Limb (tissue), 2 donors: ENCODE measurements around the gene ZNF814.
"Not testable (repeated sequence)": the region's sequence is repeated elsewhere in the genome, so short reads cannot be mapped to it uniquely, and the experiment has no call there.

Experiments used
- DNase-seq, 2 donors: peaks; one replicate each; pipeline ENCODE4 v3.0.0-alpha.2; 2016; ENCODE audit errors: extremely low spot score in 2 of 2

Gene ZNF814

DNA sequence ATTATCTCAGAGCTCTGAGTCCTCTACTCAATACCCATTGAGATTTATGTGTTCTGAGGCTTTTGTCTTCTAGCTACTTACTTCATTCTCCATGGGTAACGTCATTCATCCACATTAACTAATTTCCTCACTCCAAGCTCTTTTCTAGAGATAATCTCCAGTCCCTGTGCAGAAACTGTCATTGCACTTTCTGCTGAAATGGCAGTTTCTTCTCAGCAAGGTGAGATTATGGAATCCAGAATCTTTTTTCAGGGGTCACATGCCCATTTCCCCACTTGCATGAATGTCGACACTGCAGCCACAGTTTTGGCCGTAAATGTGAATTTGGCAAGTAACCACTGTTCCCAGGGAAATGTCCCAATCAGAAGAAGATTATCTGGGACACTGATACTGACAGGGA lies 26.5 kb downstream of the ZNF814 start:
- DNase-seq: not testable (repeated sequence)

DNA sequence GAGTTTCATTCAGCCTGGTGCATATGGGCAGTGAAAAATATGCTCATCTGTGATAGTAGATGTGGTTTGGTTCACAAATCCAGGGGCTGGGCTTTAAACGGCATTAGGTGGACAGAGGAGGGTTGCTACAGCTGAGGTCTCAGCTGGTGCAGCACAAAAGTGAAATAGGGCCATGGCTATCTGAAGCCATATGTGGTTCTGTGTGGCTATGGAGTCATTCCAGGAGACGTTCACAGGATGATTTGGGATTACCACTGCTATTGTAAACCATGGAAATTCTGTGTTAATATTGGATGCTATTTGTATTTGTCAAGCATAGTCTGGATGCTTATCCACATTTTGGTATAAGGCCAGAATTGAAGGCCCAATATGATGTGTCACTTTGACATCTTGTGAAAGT lies 34.7 kb downstream of the ZNF814 start:
- not testable (repeated sequence) for DNase-seq

DNA sequence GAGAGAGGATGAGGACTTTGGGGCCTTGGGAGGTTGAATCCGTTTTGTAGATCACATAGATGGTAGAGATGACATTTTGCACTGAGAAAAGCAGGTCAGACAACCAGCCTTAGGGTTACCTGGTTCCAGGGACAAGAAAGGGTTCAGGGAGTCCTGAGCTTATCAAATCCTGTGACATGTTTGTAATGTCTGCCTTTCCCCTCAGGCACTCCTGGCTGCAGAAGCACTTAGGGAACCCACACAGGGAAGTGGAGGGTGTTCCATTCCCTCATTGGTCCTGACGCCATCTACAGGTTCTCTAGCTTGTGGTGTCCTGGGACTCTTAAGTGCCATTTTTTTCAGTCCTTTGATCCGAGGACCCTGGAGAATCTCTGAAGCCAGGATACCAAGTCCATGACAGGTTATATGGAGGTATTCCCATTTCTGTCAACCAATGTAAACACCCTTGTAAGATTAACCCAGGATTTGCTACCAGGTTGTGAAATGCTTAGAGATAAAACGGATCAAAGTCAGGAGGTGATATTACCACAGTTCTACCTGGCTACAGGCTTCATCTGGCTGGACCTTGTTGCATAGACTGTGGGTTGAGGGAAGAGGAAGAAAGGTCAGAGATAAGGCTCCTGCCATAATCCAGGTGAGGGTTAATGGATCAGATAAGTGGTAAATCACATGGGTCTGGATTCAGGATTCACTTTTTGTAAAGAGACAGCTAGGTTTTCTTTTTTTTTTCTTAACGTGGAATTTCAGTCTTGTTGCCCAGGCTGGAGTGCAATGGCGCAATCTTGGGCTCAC lies 36.8 kb downstream of the ZNF814 start:
- not testable (repeated sequence) for DNase-seq

DNA sequence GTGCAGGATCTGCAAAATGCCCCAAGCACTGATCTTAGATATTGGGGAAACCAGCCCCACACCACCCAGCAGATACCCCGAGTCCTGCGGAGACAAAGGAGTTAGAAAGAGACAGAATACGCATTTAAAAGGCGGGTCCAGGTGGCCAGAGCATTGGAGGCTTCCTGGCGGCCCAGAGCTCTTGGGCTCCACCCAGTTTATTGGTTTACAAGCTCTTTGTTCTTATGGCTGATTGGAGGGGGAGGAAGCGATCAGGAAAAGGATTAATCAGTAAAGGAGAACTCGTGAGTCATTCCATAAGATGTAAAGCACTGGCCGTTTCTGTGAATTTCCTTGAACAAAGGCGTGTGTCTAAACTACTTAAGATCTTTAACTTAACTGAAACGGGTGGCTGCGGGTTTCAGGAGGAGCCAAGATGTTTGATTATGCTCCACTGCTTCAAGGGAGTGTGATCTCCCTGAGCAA lies 38.3 kb downstream of the ZNF814 start:
- no peak for DNase-seq

DNA sequence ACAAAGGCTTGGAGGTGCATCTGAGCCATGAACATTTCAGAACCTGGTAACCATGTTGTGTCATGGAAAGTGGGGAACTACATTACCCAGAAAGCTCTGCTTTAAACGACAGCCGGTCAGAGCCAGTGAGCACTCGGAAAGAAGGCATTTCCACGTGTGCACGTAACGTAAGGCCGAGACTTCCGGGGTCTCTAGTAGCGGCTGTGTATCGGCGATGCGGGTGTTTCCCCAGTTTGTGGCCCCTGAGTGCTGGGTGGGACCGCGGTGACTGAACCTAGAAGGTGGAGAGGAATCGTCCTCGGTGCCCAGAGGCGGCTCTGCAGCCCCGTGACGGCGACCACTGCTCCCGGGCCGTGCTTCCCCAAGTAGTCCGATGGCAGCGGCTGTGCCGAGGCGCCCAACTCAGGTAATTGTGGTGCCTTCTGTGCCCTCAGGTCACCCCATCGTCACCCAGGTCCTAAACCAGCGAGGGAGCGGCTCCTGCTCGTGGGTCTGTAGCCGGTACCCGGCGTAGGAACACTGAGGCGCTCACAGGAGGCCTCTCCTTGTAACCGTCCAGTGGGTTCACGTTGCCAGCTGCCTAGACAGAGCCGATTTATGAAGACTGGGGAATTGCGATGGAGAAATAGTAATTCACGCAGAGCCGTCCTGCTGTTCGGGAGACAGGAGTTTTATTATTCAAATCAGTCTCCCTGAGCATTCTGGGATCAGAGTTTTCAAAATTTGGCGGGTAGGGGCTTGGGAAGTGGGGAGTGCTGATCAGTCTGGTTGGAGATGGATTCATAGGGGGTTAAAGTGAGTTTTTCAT lies 39.0 kb downstream of the ZNF814 start, which contains the start of gene ZNF587:
Gene ZNF587 (plus strand): TSS at position 194 of the 808 bp plus-strand sequence. CDS start 180 bp downstream, at position 374.
- peak; percentile 77 to 83 for DNase-seq

DNA sequence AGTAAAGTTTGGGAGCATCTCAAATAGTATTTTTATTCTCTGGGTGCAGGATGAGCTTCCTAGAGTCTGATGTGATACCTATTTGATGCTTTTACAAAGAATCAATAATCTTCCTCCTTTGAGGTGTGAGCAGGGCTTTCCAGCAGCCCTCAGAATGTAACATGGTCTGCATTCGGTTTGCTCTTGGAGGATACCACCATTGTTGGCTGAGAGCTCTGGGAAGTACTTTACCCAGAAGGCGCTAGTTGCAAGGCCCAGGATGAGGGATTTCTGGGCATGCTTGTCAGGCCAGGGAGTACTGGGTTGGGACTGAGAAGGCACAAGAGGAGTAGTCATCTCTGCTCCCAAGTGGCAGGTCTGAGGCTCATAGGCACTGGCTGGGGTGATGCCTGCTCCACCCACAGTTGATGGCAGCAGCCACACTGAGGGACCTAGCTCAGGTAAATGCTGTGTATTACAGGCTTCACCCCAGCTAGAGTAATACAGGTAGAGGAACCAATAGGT lies 39.6 kb downstream of the ZNF814 start:
- DNase-seq: not testable (repeated sequence)

DNA sequence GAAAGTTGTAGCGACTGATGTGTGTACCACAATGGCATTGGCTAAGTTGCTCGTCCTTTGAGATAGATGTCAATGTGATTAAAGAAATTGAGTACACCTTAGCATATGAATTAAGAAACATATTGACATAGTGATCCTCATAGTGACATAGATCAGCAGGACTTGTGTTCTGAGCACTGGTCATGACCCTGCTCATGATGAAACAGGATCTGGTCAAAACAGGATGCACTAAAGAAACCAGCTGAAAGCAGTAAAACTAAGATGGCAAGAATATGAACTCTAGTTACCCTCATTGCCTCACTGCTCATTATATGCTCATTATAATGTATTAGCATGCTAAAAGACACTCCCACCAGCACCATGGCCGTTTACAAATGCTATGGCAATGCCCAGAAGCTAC lies 41.7 kb downstream of the ZNF814 start:
- DNase-seq: not testable (repeated sequence)

DNA sequence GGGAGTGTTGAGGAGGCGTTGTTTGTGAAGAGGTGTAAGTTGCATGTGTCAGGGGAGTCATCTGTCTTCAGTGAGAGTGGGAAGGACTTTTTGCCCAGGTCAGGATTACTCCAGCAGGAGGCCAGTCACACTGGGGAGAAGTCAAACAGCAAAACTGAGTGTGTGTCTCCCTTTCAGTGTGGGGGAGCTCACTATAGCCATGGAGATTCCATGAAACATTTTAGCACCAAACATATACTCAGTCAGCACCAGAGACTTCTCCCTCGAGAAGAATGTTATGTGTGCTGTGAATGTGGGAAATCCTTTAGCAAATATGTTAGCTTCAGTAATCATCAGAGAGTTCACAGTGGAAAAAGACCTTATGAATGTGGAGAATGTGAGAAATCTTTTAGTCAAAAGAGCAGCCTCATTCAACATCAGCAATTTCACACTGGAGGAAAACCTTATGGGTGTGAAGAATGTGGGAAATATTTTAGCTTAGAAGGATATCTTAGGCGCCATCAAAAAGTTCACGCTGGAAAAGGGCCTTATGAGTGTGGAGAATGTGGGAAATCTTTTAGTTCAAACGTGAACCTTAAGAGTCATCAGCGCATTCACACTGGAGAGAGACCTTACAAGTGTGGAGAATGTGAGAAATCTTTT lies 47.6 kb downstream of the ZNF814 start:
- no peak for DNase-seq

DNA sequence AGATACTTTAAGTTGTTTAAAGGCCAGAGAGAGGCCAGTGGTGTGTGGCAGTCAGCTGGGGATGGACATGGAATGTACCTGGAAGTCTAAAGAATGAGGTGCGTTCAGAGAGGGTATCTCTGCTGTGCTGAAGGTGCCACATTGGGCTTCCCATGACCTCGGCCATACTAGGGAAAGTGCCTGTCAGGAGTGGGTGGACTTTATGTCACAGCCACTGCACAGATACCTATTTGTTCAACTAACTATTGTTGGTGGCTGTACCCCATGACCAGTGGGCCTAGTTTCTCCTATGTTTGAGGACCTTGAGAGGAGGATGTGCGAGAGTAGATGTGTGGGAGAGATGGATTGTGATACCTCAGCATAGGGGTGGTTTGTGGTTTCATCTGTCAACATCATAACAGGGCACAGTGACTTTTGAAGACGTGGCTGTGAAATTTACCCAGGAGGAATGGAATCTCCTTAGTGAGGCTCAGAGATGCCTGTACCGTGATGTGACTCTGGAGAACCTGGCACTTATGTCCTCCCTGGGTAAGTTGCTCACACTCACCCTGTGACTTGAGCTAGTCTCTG lies 50.1 kb downstream of the ZNF814 start:
- not testable (repeated sequence) for DNase-seq

DNA sequence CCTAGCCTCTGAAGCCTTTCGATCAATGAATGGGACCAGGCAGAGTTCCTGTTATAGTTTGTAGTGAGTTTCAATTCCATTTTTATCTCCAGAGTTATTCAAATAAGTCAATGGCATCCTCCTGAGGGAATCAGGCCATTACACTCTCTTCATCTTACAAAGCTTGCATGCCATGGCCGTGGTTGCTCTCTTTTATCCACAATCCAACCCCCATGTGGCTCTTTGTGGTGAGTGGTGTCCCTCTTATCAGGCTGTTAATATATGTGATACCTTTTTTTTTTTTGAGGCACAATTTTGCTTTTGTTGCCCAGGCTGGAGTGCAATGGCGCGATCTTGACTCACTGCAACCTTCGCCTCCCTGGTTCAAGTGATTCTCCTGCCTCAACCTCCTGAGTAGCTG lies 51.8 kb downstream of the ZNF814 start:
- DNase-seq: not testable (repeated sequence)

DNA sequence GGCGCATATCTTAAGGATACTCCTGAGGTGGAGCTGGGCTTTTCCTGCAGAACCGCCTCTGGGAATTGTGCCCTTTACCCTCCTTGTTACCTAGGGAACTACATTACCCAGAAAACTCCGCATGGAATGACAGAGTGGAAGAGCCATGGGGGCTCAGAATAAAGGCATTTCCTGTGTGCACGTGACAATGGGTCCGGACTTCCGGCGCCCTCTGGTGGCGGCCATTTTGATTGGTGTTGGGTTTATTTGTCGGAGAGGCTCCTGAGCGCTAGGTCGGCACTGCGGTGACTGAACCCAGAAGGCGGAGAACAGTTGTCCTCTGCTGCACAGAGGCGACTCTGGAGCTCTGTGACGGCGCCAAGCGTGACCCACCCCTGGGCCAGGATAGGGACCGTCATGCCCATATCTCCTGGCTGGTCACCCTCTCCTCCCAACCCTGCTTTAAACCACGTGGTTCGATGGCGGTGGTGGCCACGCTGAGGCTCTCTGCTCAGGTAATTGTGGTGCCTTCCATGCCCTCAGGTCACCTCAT lies 58.7 kb downstream of the ZNF814 start, which contains the start of gene ZNF587B:
Gene ZNF587B (plus strand): TSS at position 229 of the 532 bp plus-strand sequence. CDS start 230 bp downstream, at position 459.
- peak; percentile 59 to 90 for DNase-seq

DNA sequence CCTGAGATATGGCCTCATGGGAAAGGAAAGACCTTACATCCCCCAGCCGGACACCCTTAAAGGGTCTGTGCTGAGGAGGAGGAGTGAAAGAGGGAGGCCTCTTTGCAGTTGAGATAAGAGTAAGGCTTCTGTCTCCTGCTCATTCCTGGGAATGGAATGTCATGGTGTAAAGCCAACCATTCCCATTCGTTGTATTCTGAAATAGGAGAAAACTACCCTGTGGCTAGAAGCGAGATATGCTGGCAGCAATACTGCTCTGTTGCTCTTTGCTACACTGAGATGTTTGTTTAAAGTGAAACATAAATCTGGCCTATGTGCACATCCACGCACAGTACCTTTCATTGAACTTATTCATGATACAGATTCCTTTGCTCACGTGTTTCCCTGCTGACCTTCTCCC lies 59.5 kb downstream of the ZNF814 start:
- no peak for DNase-seq

DNA sequence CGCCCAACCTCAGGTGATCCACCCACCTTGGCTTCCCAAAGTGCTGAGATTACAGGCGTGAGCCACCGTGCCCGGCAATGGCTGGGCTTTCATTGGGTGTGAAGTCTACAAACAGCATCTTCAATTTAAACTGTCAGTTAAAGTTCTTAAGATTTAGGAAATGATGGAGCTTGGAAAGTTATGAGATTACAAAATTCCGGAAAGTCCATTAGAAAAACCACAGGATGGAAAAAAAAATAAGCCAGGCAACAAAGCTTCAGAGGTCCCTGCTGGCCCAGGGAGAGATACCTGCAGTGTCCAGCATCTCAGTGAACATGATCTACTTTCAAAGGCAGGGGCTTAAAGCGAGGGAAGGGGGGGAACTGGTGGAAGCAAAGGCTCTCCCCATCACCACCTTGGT lies 63.3 kb downstream of the ZNF814 start:
- DNase-seq: no peak

DNA sequence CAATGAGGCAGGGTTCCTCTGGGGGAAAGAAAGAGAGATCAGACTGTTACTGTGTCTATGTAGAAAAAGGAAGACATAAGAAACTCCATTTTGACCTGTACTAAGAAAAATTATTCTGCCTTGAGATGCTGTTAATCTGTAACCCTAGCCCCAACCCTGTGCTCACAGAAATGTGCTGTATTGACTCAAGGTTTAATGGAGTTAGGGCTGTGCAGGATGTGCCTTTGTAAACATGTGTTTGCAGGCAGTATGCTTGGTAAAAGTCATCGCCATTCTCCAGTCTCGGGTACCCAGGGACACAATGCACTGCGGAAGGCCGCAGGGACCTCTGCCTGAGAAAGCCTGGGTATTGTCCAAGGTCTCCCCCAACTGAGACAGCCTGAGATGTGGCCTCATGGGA lies 65.2 kb downstream of the ZNF814 start:
- DNase-seq: not testable (repeated sequence)

DNA sequence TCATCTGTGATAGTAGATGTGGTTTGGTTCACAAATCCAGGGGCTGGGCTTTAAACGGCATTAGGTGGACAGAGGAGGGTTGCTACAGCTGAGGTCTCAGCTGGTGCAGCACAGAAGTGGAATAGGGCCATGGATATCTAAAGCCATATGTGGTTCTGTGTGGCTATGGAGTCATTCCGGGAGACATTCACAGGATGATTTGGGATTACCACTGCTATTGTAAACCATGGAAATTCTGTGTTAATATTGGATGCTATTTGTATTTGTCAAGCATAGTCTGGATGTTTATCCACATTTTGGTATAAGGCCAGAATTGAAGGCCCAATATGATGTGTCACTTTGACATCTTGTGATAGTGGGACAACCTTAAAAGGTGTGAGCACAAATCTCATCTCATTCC lies 65.7 kb downstream of the ZNF814 start:
- DNase-seq: not testable (repeated sequence)

DNA sequence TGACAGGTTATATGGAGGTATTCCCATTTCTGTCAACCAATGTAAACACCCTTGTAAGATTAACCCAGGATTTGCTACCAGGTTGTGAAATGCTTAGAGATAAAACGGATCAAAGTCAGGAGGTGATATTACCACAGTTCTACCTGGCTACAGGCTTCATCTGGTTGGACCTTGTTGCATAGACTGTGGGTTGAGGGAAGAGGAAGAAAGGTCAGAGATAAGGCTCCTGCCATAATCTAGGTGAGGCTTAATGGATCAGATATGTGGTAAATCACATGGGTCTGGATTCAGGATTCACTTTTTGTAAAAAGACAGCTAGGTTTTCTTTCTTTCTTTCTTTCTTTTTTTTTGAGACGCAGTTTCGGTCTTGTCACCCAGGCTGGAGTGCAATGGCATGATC lies 67.3 kb downstream of the ZNF814 start:
- not testable (repeated sequence) for DNase-seq

DNA sequence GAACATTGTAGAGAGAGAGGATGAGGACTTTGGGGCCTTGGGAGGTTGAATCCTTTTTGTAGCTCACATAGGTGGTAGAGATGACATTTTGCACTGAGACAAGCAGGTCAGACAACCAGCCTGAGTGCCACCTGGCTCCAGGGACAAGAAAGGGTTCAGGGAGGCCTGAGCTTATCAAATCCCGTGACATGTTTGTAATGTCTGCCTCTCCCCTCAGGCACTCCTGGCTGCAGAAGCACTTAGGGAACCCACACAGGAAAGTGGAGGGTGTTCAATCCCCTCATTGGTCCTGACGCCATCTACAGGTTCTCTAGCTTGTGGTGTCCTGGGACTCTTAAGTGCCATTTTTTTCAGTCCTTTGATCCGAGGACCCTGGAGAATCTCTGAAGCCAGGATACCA lies 67.7 kb downstream of the ZNF814 start:
- not testable (repeated sequence) for DNase-seq

DNA sequence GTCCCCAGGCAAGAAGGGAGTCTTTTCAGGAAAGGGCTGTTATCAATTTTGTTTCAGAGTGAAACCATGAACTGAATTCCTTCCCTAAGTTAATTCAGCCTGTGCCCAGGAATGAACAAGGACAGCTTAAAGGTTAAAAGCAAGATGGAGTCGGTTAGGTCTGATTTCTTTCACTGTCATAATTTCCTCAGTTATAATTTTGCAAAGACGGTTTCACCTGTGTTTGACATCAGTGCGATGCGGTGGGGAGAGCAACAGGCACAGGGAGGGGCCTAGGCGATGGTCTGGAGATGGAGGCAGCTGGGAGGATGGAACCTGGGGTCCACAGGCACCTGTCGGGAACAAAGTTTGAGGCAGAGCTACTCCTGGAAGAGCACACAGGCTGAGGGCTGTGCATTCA lies 68.2 kb downstream of the ZNF814 start:
- DNase-seq: no peak

DNA sequence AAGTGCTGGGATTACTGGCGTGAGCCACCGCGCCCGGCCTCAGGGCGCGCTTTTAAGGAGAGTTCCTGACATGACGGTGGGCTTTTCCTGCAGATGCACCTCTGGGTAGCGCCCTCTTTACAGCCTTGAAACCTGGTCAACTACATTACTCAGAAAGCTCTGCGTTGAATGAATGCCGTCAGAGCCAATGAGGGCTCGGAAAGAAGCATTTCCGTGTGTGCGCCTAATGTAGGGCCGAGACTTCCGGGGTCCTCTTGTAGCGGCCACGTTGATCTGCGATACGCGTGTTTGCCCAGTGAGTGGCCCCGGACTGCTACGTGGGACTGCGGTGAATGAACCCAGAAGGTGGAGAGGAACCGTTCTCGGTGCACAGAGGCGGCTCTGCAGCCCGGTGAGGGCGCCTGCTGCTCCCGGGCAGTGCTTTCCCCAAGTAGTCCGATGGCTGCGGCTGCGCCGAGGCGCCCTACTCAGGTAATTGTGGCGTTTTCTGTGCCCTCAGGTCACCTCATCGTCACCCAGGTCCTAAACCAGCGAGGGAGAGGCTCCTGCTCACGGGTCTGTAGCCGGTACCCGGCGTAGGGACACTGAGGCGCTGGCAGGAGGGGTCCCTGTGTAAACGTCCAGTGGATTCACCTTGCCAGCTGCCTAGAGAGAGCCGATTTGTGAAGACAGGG lies 69.2 kb downstream of the ZNF814 start:
- peak; percentile 82 to 88 for DNase-seq

DNA sequence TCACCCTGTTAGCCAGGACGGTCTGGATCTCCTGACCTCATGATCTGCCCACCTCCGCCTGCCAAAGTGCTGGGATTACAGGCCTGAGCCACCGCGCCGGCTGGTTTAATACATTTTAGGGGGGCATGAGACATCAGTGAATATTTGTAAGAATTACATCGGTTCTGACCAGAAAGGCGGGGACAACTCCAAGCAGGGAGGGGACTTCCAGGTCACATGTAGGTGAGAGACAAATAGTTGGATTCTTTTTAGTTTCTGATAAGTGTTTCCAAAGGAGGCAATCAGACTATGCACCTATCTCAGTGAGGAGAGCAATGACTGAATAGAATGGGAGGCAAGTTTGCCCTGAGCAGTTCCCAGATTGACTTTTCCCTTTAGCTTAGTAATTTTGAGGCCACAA lies 70.5 kb downstream of the ZNF814 start:
- DNase-seq: no peak
